ENCODE data around the gene METRNL.

The METRNL gene

GRCh38 chr17:83067718-83068261, 11.6 kb upstream of the METRNL start:
- DNase-seq, result no peak

- no peak for DNase-seq
These were observed 10.5 kb upstream of the METRNL start for GRCh38 chr17:83068641-83069570.

DNA sequence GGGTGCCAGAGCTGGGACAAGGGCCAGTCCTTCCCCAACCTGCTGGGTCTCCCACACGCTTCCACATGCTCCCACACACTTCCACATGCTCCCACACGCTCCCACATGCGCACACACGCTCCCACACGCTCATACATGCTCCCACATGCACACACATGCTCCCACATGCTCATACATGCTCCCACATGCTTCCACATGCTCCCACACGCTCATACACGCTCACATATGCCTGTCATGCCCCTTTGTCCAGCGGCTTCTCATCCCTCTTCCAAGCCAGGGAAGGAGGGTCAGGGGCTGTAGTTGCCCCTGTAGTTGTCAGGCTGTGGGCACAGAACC, 9.9 kb upstream of the METRNL start:
- no peak for DNase-seq

DNA sequence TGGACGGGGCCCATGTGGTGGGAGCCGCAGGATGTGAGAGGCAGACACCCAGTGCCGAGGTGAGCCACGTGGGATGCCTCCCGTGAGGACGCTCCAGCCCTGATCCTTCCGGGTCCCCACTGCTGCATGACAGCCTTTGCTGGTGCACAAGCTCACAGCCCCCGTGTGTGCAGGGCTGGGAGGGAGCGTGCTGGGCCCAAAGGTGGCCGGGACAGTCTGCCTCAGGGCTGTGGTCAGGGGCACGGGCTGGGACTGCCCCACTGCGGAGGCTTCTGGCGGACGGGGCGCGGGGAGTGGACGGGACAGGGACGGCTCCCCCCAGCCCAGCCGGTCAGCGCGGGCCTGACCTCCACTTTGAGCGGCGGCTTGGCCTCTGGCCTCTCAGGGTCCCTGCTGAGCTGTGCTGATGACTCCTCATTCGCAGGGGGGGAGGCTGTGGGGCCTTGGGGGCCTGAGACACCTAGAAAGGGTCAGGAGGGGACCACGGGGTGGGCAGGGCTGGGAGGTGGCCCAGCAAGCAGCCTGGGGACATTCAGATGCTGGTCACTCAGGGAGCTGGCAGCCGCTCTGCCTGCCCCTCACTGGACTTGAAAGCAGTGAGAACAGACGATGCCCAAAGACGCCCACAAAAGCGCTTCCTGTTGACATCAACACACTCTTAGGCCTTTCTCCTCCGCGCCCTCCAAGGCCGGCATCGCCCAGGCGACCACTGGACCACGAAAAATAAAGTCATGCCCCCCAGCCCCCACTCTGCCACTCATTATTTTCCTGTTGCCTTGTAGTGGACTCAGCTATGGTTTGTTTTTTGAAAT, 9.3 kb upstream of the METRNL start:
- DNase-seq, result no peak

DNA sequence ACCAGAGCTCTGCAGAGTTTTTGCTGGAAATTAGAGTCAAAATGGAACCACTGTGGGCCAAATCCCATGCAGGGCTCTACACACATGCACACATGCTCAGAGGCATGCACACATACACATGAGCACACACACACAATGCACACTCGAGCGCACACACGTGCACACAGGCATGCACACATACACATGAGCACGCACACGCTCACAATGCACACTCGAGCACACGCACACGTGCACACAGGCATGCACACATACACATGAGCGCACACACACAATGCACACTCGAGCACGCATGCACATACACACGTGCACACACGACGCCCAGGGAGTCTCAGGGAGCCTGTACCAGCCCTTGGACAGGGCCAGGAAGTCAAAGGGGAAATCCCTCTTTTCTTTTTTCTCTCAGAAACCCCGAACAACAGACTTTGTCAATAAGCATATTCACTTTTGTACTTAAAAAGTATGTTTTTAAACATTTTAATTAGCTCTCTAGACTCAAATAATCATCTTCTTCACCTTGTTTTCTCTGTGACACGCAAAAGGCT, 8.5 kb upstream of the METRNL start:
- no peak for DNase-seq

GRCh38 chr17:83071365-83071764, 8.0 kb upstream of the METRNL start:
- DNase-seq, result no peak

DNA sequence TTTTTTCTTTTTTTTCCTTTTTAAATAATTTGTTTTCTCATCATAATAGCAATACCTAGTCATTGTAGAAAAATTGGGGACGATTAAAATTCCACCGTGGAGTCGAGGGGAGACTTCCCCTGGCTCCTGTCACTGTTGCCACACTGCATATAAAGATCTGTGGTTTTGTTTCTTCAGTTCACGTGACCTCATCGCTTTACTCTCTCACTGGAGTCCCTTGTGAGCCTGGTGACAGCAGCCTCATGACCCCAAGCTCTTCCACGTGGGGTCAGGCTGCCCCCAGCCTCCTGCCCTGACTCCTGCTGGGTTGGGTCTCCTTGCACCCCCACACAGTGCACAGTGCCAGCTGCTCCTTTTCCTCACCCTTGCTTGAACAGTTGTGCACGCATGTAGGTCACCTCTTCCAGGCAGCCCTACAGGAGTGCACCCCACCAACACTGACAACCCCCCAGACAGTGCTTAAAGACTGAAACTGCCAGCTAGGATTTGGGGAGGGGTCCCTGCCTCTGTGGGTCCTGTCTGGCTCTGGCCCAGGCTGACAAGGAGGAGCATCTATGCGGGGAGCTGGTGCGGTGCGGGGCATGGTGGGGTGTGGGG, 7.3 kb upstream of the METRNL start:
- DNase-seq, result no peak

GRCh38 chr17:83072600-83073358, 6.6 kb upstream of the METRNL start:
- DNase-seq, result no peak

- no peak for DNase-seq
These were observed 5.9 kb upstream of the METRNL start for GRCh38 chr17:83073389-83074063.

DNA sequence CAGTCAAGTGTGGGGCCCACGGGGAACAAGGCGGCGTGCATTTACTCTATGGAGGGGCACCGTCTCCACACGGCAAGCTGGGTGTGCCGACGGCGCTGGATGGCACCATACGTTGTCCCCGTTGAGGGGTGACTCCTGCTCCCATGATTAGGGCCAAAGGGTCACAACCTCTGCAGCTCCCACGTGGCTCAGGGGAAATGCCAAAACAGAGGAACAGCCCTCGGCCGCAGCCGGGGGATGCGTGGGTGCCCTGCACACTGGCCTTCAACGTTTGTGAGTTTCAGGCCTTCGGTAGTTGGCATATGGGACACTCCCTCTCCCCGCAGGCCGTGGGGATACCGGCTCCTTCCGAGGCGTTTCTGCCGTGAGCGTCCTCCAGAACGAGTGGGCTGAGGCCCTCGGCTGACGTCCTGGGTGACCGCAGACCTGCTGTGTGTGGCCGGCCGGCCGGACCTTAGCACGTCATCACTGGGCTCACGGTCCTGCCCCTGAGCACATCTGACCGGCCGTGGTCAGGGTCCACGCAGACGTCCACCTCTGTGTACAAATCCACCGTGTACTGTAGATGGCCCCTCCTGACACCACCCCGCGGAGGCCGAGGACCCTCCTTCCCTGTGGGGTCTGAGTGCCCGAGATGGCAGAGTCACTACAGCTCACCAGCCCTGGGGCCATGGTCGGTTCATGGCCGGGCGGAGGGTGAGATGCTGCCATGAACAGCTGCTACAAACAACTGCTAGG, 4.8 kb upstream of the METRNL start:
- DNase-seq, result no peak

GRCh38 chr17:83075270-83075880, 4.0 kb upstream of the METRNL start:
- no peak for DNase-seq

DNA sequence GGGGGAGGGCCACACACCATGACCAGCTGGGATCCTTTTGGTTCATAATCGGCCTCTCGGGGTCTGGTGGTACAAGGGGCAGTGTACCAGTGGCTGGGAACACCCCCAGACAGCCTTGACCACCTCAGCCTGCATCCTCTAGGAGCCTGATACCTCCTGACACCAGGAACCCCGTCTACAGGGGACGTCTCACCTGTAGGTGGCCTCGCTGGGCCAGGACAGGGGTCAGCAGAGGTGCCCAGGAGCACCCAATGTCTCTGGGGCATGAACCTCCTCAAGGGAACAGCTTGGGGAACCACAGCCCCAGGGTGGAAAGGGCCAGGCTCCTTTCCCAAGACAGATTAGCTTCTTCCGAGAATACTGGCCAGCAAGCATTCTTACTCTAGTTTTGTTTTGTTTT, 2.5 kb upstream of the METRNL start:
- DNase-seq, result no peak

GRCh38 chr17:83077411-83077810, 2.0 kb upstream of the METRNL start:
- no peak for DNase-seq

GRCh38 chr17:83077939-83078338, 1.5 kb upstream of the METRNL start:
- DNase-seq, result no peak

DNA sequence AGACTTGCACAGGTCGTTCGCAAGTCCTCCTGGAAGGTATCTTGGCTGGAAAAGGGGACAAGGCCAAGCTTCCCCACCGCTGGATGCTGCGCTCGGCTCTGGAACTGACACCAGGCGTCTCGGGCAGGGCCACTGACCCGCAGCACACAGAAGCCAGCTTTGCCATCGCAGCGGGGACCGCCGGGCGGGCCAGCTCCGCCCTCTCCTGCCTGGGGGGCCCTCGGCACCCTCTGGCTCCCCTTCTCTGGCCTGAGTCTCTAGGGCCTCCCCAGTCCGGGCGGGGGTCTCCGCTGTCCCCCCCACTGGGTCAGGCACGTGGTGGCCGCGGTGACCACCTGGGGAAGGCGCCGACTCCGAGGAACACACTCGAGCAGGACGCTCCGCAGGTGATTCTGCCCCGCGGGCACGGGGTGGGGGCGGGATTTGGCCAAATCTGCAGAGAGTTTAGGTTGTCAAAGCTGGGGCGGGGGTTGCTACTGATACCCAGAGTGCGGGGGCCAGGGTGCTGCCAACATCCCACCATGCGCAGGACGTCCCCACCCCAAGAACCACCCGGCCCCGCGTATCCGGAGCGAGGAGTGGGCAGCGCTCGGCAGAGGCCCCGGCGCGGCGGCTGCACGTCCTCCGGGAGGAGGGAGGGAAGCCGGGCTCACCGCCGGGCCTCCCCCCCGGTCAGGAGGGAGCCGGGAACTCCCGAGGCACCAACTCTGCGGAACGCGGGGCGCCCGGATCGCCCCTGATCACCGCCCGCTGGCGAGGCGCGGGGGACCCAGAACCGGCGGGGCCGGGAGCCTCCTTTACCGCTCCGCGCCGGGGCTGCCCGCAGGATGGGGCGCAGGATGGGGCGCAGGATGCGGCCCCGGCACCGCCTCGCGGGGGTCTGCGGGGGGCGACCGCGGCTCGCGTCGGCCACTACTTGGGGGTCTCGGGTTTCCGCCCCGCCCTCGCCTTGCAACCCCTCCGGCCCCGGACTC, 744 bp upstream of the METRNL start:
- no peak for DNase-seq

- DNase-seq, result no peak
These were observed 563 bp downstream of the METRNL start for GRCh38 chr17:83079766-83080578.

GRCh38 chr17:83080579-83080857, 1.1 kb downstream of the METRNL start:
- DNase-seq, result no peak

- no peak for DNase-seq
These were observed 1.7 kb downstream of the METRNL start for GRCh38 chr17:83080858-83081683.
